ENCODE results near the gene OR9Q2.

Gene OR9Q2

GRCh38 chr11:58195939-58196338 lies 7.1 kb downstream of the OR9Q2 start (continued):
- TF ChIP-seq, protein P1, sequence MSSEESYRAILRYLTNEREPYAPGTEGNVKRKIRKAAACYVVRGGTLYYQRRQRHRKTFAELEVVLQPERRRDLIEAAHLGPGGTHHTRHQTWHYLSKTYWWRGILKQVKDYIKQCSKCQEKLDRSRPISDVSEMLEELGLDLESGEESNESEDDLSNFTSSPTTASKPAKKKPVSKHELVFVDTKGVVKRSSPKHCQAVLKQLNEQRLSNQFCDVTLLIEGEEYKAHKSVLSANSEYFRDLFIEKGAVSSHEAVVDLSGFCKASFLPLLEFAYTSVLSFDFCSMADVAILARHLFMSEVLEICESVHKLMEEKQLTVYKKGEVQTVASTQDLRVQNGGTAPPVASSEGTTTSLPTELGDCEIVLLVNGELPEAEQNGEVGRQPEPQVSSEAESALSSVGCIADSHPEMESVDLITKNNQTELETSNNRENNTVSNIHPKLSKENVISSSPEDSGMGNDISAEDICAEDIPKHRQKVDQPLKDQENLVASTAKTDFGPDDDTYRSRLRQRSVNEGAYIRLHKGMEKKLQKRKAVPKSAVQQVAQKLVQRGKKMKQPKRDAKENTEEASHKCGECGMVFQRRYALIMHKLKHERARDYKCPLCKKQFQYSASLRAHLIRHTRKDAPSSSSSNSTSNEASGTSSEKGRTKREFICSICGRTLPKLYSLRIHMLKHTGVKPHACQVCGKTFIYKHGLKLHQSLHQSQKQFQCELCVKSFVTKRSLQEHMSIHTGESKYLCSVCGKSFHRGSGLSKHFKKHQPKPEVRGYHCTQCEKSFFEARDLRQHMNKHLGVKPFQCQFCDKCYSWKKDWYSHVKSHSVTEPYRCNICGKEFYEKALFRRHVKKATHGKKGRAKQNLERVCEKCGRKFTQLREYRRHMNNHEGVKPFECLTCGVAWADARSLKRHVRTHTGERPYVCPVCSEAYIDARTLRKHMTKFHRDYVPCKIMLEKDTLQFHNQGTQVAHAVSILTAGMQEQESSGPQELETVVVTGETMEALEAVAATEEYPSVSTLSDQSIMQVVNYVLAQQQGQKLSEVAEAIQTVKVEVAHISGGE (tag by site-specific recombination; conservative IDR thresholded peaks at IDR 0.05; ENCODE audit: low read depth), result no peak
- TF ChIP-seq, protein P2, sequence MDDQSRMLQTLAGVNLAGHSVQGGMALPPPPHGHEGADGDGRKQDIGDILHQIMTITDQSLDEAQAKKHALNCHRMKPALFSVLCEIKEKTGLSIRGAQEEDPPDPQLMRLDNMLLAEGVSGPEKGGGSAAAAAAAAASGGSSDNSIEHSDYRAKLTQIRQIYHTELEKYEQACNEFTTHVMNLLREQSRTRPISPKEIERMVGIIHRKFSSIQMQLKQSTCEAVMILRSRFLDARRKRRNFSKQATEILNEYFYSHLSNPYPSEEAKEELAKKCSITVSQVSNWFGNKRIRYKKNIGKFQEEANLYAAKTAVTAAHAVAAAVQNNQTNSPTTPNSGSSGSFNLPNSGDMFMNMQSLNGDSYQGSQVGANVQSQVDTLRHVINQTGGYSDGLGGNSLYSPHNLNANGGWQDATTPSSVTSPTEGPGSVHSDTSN (CRISPR knock-in tag; IDR thresholded peaks at IDR 0.05), result no peak

- POLR2A ChIA-PET, result no interaction called here
- Histone ChIP-seq H3K36me3 (ENCODE audit: control insufficient read depth in 2 of 2, insufficient read depth in 1 of 2, low read length in 2 of 2) (no peaks in the 10 kb centered on the region), H3K4me3 (ENCODE audit: low read depth, low read length) (no peak overlapping the region), H3K9me3 (ENCODE audit: control insufficient read depth, insufficient read depth, low read depth, low read length) (no peaks in the 10 kb centered on the region), H3K27ac (ENCODE audit: extremely low read depth, low read depth, low read length) (no peak overlapping the region), H3K4me1 (ENCODE audit: control insufficient read depth, insufficient read depth, low read length) (no peaks in the 10 kb centered on the region)
- CTCF ChIA-PET, result no interaction called here
- TF ChIP-seq ZNF2 (tag by site-specific recombination; IDR thresholded peaks at IDR 0.05) (no peak), SCRT2 (tag by site-specific recombination; IDR thresholded peaks at IDR 0.05) (no peak), ZSCAN30 (tag by site-specific recombination; IDR thresholded peaks at IDR 0.05) (no peak), ZNF394 (tag by site-specific recombination; IDR thresholded peaks at IDR 0.05; ENCODE audit: borderline replicate concordance) (no peak), OSR2 (tag by site-specific recombination; IDR thresholded peaks at IDR 0.05) (no peak), ZNF133 (tag by site-specific recombination; IDR thresholded peaks at IDR 0.05) (no peak), ZNF37A (tag by site-specific recombination; IDR thresholded peaks at IDR 0.05) (no peak), INSM2 (tag by site-specific recombination; IDR thresholded peaks at IDR 0.05) (no peak), ZNF114 (tag by site-specific recombination; IDR thresholded peaks at IDR 0.05) (no peak), ZNF19 (tag by site-specific recombination; IDR thresholded peaks at IDR 0.05; ENCODE audit: low read depth) (no peak), ZFP37 (tag by site-specific recombination; IDR thresholded peaks at IDR 0.05) (no peak)
Observed at GRCh38 chr11:58199271-58199670, 10.4 kb downstream of the OR9Q2 start.

- H3K36me3 ChIP-seq (ENCODE audit: control insufficient read depth in 2 of 2, insufficient read depth in 1 of 2, low read length in 2 of 2), result no peaks in the 10 kb centered on the region
- H3K27ac ChIP-seq (ENCODE audit: extremely low read depth, low read depth, low read length), result no peak within 1 kb of the TSS
- POLR2A ChIA-PET, result no interaction called here
- CTCF ChIA-PET, result no interaction called here
- H3K4me3 ChIP-seq (ENCODE audit: low read depth, low read length), result no peak within 1 kb of the TSS
- no peaks in the 10 kb centered on the region for H3K4me1 ChIP-seq (ENCODE audit: control insufficient read depth, insufficient read depth, low read length)
- no peaks in the 10 kb centered on the region for H3K9me3 ChIP-seq (ENCODE audit: control insufficient read depth, insufficient read depth, low read depth, low read length)
- TF ChIP-seq ZNF140 (tag by site-specific recombination; IDR thresholded peaks at IDR 0.05) (no peak), ZNF692 (tag by site-specific recombination; IDR thresholded peaks at IDR 0.05) (no peak), ZNF449 (tag by site-specific recombination; IDR thresholded peaks at IDR 0.05) (no peak), ZNF138 (tag by site-specific recombination; IDR thresholded peaks at IDR 0.05; ENCODE audit: borderline replicate concordance) (no peak), ZNF626 (tag by site-specific recombination; IDR thresholded peaks at IDR 0.05) (no peak), ZNF555 (tag by site-specific recombination; conservative IDR thresholded peaks at IDR 0.05) (no peak)
- TF ChIP-seq, protein P3, sequence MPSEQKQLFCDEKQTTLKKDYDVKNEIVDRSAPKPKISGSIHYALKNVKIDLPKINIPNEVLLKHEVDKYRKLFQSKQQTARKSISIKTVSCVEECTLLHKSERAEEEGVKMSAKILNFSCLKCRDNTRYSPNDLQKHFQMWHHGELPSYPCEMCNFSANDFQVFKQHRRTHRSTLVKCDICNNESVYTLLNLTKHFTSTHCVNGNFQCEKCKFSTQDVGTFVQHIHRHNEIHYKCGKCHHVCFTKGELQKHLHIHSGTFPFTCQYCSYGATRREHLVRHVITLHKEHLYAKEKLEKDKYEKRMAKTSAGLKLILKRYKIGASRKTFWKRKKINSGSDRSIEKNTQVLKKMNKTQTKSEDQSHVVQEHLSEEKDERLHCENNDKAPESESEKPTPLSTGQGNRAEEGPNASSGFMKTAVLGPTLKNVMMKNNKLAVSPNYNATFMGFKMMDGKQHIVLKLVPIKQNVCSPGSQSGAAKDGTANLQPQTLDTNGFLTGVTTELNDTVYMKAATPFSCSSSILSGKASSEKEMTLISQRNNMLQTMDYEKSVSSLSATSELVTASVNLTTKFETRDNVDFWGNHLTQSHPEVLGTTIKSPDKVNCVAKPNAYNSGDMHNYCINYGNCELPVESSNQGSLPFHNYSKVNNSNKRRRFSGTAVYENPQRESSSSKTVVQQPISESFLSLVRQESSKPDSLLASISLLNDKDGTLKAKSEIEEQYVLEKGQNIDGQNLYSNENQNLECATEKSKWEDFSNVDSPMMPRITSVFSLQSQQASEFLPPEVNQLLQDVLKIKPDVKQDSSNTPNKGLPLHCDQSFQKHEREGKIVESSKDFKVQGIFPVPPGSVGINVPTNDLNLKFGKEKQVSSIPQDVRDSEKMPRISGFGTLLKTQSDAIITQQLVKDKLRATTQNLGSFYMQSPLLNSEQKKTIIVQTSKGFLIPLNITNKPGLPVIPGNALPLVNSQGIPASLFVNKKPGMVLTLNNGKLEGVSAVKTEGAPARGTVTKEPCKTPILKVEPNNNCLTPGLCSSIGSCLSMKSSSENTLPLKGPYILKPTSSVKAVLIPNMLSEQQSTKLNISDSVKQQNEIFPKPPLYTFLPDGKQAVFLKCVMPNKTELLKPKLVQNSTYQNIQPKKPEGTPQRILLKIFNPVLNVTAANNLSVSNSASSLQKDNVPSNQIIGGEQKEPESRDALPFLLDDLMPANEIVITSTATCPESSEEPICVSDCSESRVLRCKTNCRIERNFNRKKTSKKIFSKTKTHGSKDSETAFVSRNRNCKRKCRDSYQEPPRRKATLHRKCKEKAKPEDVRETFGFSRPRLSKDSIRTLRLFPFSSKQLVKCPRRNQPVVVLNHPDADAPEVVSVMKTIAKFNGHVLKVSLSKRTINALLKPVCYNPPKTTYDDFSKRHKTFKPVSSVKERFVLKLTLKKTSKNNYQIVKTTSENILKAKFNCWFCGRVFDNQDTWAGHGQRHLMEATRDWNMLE (tag by site-specific recombination; conservative IDR thresholded peaks at IDR 0.05; ENCODE audit: low read depth), result no peak
Observed at GRCh38 chr11:58204042-58204441, 15.2 kb downstream of the OR9Q2 start, which contains the start of gene OR1S2. OR1S2 (minus strand) TSS chr11:58204142; CDS start chr11:58204142, 0 bp downstream.
